IMR-90 (cell line): ENCODE data around the gene JPH3. TPM values are rescaled to one million over a fixed set of nuclear protein-coding genes. Genes with fewer than 3 reads are reported as not detected.

Experiments used
- ATAC-seq: fragments of 200-7000 bp; cut with Tn5 transposase; 2 replicates; pipeline ENCODE4 v1.9.1; 2020; ENCODE audit warnings: low read depth, mild to moderate bottlenecking, moderate library complexity
- BruUV-seq: library from RNA; stranded (reverse); fragments of 400-500 nt; replicated peaks from 2 replicates; lab custom pipeline; 2021; lab: Mats Ljungman, UMichigan
- CTCF ChIA-PET: fragments of 300-600 bp; formaldehyde crosslinking; extraction: SDS; loops from one replicate; lab custom pipeline; 2021; ENCODE audit warnings: antibody characterized with exemption; lab: Yijun Ruan, JAX
- POLR2A ChIA-PET: fragments of 300-600 bp; sonication (Branson Sonifier 250); formaldehyde crosslinking; loops from one replicate; lab custom pipeline; 2022; ENCODE audit warnings: antibody characterized with exemption; ENCODE audit not compliant: unreplicated experiment; lab: Charles Lee
- DNase-seq: peaks from one replicate; pipeline ENCODE4 v3.0.0; 2013
- H2AFZ ChIP-seq: replicated peaks from 2 replicates; pipeline ENCODE3; 2013; ENCODE audit warnings: low read length, mild to moderate bottlenecking; ENCODE audit not compliant: poor library complexity
- H2AK5ac ChIP-seq: 2 replicates; pipeline ENCODE4 v1.6.1; 2013; ENCODE audit warnings: low read depth, low read length, inconsistent platforms
- H2AK9ac ChIP-seq: replicated peaks from 2 replicates; pipeline ENCODE3; 2013; ENCODE audit warnings: mild to moderate bottlenecking, low read depth, low read length, moderate library complexity; ENCODE audit not compliant: poor library complexity
- H2BK120ac ChIP-seq: 2 replicates; pipeline ENCODE4 v1.6.1; 2013; ENCODE audit warnings: low read depth, low read length, inconsistent platforms
- H2BK15ac ChIP-seq: 3 replicates; pipeline ENCODE4 v1.6.1; 2013; ENCODE audit warnings: low read depth, low read length, inconsistent platforms
- H2BK20ac ChIP-seq: 2 replicates; pipeline ENCODE4 v1.6.1; 2013; ENCODE audit warnings: low read depth, mild to moderate bottlenecking, inconsistent platforms, low read length, moderate library complexity
- H2BK5ac ChIP-seq: 2 replicates; pipeline ENCODE4 v1.6.1; 2013; ENCODE audit warnings: mild to moderate bottlenecking, low read depth, low read length, inconsistent platforms; ENCODE audit not compliant: poor library complexity, severe bottlenecking
- H3K14ac ChIP-seq: replicated peaks from 2 replicates; pipeline ENCODE4 v1.6.1; 2013; ENCODE audit warnings: low read depth, low read length, inconsistent platforms
- H3K18ac ChIP-seq: 2 replicates; pipeline ENCODE4 v1.6.1; 2013; ENCODE audit warnings: low read depth, low read length, control low read depth
- H3K23ac ChIP-seq: 2 replicates; pipeline ENCODE4 v1.6.1; 2013; ENCODE audit warnings: low read depth, low read length, inconsistent platforms
- H3K27ac ChIP-seq: 2 replicates; pipeline ENCODE4 v1.5.1; 2013; ENCODE audit warnings: mild to moderate bottlenecking, control low read depth, low read length; ENCODE audit not compliant: insufficient read depth
- H3K27me3 ChIP-seq: 2 replicates; pipeline ENCODE4 v1.6.1; 2013; ENCODE audit warnings: low read length; ENCODE audit not compliant: control insufficient read depth, insufficient read depth
- H3K36me3 ChIP-seq: 2 replicates; pipeline ENCODE4 v1.6.1; 2013; ENCODE audit warnings: low read length, mixed read lengths; ENCODE audit not compliant: control insufficient read depth, insufficient read depth
- H3K4ac ChIP-seq: 2 replicates; pipeline ENCODE4 v1.6.1; 2013; ENCODE audit warnings: low read depth, low read length, inconsistent platforms
- H3K4me1 ChIP-seq: 2 replicates; pipeline ENCODE4 v1.6.1; 2013; ENCODE audit warnings: low read length, mixed read lengths; ENCODE audit not compliant: control insufficient read depth, insufficient read depth
- H3K4me2 ChIP-seq: 2 replicates; pipeline ENCODE4 v1.6.1; 2013; ENCODE audit warnings: low read depth, mild to moderate bottlenecking, control low read depth, low read length, moderate library complexity
- H3K4me3 ChIP-seq: 2 replicates; pipeline ENCODE4 v1.5.1; 2013; ENCODE audit warnings: low read depth, mild to moderate bottlenecking, control low read depth, low read length, moderate library complexity; ENCODE audit not compliant: insufficient read depth
- H3K56ac ChIP-seq: 2 replicates; pipeline ENCODE4 v1.6.1; 2013; ENCODE audit warnings: low read length, inconsistent platforms; ENCODE audit not compliant: insufficient read depth; ENCODE audit errors: extremely low read depth
- H3K79me1 ChIP-seq, 2 experiments: 2 replicates each; pipeline ENCODE4 v1.6.1; 2013; ENCODE audit warnings: low read length in 2 of 2, inconsistent platforms in 1 of 2, low read depth in 1 of 2
- H3K9ac ChIP-seq: 2 replicates; pipeline ENCODE4 v1.6.1; 2013; ENCODE audit warnings: low read depth, low read length, control low read depth
- H3K9me1 ChIP-seq: 2 replicates; pipeline ENCODE4 v1.6.1; 2013; ENCODE audit warnings: low read length, inconsistent platforms; ENCODE audit not compliant: insufficient read depth
- H3K9me3 ChIP-seq: 2 replicates; pipeline ENCODE4 v1.6.1; 2013; ENCODE audit warnings: low read length; ENCODE audit not compliant: control insufficient read depth, insufficient read depth
- H4K20me1 ChIP-seq: 2 replicates; pipeline ENCODE4 v1.6.1; 2013; ENCODE audit warnings: low read length, inconsistent platforms; ENCODE audit not compliant: insufficient read depth
- H4K5ac ChIP-seq: 2 replicates; pipeline ENCODE4 v1.6.1; 2013; ENCODE audit warnings: mild to moderate bottlenecking, low read depth, low read length, control low read depth
- H4K8ac ChIP-seq, 2 experiments: 2 replicates each; pipeline ENCODE4 v1.6.1; 2013; ENCODE audit warnings: low read depth in 2 of 2, low read length in 2 of 2, control low read depth in 1 of 2, inconsistent platforms in 1 of 2
- H4K91ac ChIP-seq: 2 replicates; pipeline ENCODE4 v1.6.1; 2013; ENCODE audit warnings: low read depth, low read length, inconsistent platforms; ENCODE audit not compliant: insufficient read depth
- CHD1 ChIP-seq: IDR thresholded peaks from 2 replicates; pipeline ENCODE4 v1.6.1; 2012; ENCODE audit warnings: low read depth, low read length, improper control_type of control experiment
- ELK1 ChIP-seq: fragments of 150-350 bp; IDR thresholded peaks from 2 replicates; pipeline ENCODE4 v1.6.1; 2016; ENCODE audit warnings: low read depth, mild to moderate bottlenecking, low read length, moderate library complexity, borderline replicate concordance
- SMC3 ChIP-seq: fragments of 150-350 bp; IDR thresholded peaks from 2 replicates; pipeline ENCODE4 v1.6.1; 2016; ENCODE audit warnings: low read depth, mild to moderate bottlenecking, antibody characterized with exemption, low read length, moderate library complexity
- WGBS, 2 experiments: methylation state at CpG; one replicate each; pipeline versions ENCODE4 v1.1.5 to v1.1.7; 2013; ENCODE audit warnings: missing lambda C conversion rate in 2 of 2; ENCODE audit not compliant: insufficient read length in 1 of 2; ENCODE audit errors: extremely low coverage in 2 of 2; 5-methylcytosine and 5-hydroxymethylcytosine counted together
- dilution Hi-C: fragments of 300-500 bp; cut with HindIII; formaldehyde crosslinking; loops from one replicate; pipeline ENCODE4 v1.14.3; 2018; ENCODE audit warnings: low sequenced_read_pairs; ENCODE audit not compliant: unreplicated experiment
- in situ Hi-C: fragments of 300-500 bp; cut with MboI; formaldehyde crosslinking; loops from 3 replicates; pipeline ENCODE4 v1.14.3; 2019; ENCODE audit warnings: low sequenced_read_pairs, inconsistent platforms, mixed read lengths
- intact Hi-C: fragments of 100-400 bp; cut with micrococcal nuclease; formaldehyde crosslinking; loops from 2 replicates; pipeline ENCODE4 v1.10.0; 2022
- polyA plus RNA-seq, 3 experiments: library from polyadenylated mRNA; depleted of rRNA; stranded (reverse); fragments of >200 nt; gene quantifications; 2 replicates each; pipeline ENCODE4 v1.2.3, GENCODE V29; 2012; ENCODE audit warnings: low replicate concordance in 1 of 3
- total RNA-seq: library from RNA; depleted of rRNA; stranded (reverse); fragments of >200 nt; gene quantifications from 2 replicates; pipeline ENCODE4 v1.2.3, GENCODE V29; 2012

The JPH3 gene
- total and polyA plus RNA-seq, 2 of the 4 experiments (the other 2 are of a cell fraction), result 0.03 TPM; not detected in 1

- dilution Hi-C loops (no loop called here), in situ Hi-C loops (no loop called here), intact Hi-C loops (no loop called here)
- Histone ChIP-seq H3K4me1 (no peaks in the 10 kb centered on the region), H2AK5ac (no peak overlapping the region), H3K4me2 (no peak overlapping the region), H2AK9ac (no peak overlapping the region), H3K4me3 (no peak overlapping the region), H2BK20ac (no peak overlapping the region), H4K20me1 (no peaks in the 10 kb centered on the region; the same call in 1 of the 2 replicates), H3K18ac (no peak overlapping the region), H3K9me1 (no peaks in the 10 kb centered on the region), H3K27me3 (peaks cover 50% of the 10 kb centered on the region), H4K91ac (no peak overlapping the region), H3K36me3 (no peaks in the 10 kb centered on the region), H4K5ac (no peak overlapping the region), H3K4ac (no peak overlapping the region), H3K9me3 (no peaks in the 10 kb centered on the region), H3K56ac (no peak overlapping the region), H3K14ac (no peak overlapping the region), H4K8ac (no peak overlapping the region), H3K79me1 (no peaks in the 10 kb centered on the region), H3K9ac (no peak overlapping the region), H2AFZ (no peak overlapping the region), H2BK15ac (no peak overlapping the region), H2BK120ac (no peak overlapping the region), H3K23ac (no peak overlapping the region), H2BK5ac (no peak overlapping the region), H3K27ac (no peak overlapping the region)
- WGBS, 2 experiments, result 90% methylated on average over 2 of the region's 15 CpGs; no CpG with 5 or more reads in 1 of the 2 experiments
- DNase-seq (no peak), ATAC-seq (no peak)
- TF ChIP-seq ELK1, result no peak
- TF ChIP-seq CHD1, result no peak
- TF ChIP-seq SMC3, result no peak
- ChIA-PET CTCF (interaction anchor here (0.7 kb wide), 1 partner anchor 18 kb away, joined by 3 read pairs; no protein-coding TSS in a partner anchor), POLR2A (no interaction called here)
- no TSS peak for BruUV-seq
These were observed 62.9 kb downstream of the JPH3 start for GRCh38 chr16:87665193-87665592.
